Astrocyte (in vitro differentiated cells and primary cell): Measurements from ENCODE around the gene TAF3. TPM values are rescaled to one million over a fixed set of nuclear protein-coding genes. Genes with fewer than 3 reads are reported as not detected.

Experiments used
- DNase-seq: peaks from one replicate; pipeline ENCODE4 v3.0.0-alpha.2; 2010; ENCODE audit warnings: low read depth
- FAIRE-seq: peaks from 2 replicates; lab custom pipeline; 2011; peaks lifted over from hg19 to GRCh38; lab: Jason Lieb, UNC
- H2AFZ ChIP-seq: 2 replicates; pipeline ENCODE4 v1.6.0; 2012; ENCODE audit warnings: low read depth, low read length, inconsistent platforms
- H3K27ac ChIP-seq: 2 replicates; pipeline ENCODE4 v1.5.1; 2011; ENCODE audit warnings: low read depth, low read length, inconsistent platforms
- H3K27me3 ChIP-seq: 2 replicates; pipeline ENCODE4 v1.6.0; 2011; ENCODE audit warnings: low read length, inconsistent platforms; ENCODE audit not compliant: insufficient read depth
- H3K36me3 ChIP-seq: 2 replicates; pipeline ENCODE4 v1.5.1; 2011; ENCODE audit warnings: low read length, inconsistent platforms; ENCODE audit not compliant: insufficient read depth
- H3K4me1 ChIP-seq: 2 replicates; pipeline ENCODE4 v1.5.1; 2011; ENCODE audit warnings: low read length, inconsistent platforms; ENCODE audit not compliant: insufficient read depth
- H3K4me2 ChIP-seq: 2 replicates; pipeline ENCODE4 v1.6.0; 2012; ENCODE audit warnings: low read length, inconsistent platforms
- H3K4me3 ChIP-seq: 2 replicates; pipeline ENCODE4 v1.5.1; 2011; ENCODE audit warnings: low read depth, mild to moderate bottlenecking, low read length, inconsistent platforms; ENCODE audit not compliant: insufficient read depth
- H3K79me2 ChIP-seq: 2 replicates; pipeline ENCODE4 v1.6.0; 2012; ENCODE audit warnings: mild to moderate bottlenecking, low read length, inconsistent platforms; ENCODE audit not compliant: insufficient read depth
- H3K9ac ChIP-seq: 2 replicates; pipeline ENCODE4 v1.6.0; 2012; ENCODE audit warnings: mild to moderate bottlenecking, low read length, inconsistent platforms
- H3K9me3 ChIP-seq: 2 replicates; pipeline ENCODE4 v1.5.1; 2012; ENCODE audit warnings: low read depth, mild to moderate bottlenecking, low read length, inconsistent platforms; ENCODE audit not compliant: insufficient read depth
- H4K20me1 ChIP-seq: 2 replicates; pipeline ENCODE4 v1.6.0; 2012; ENCODE audit warnings: low read length, inconsistent platforms; ENCODE audit not compliant: insufficient read depth
- H3K27ac Mint-ChIP-seq: one replicate; pipeline ENCODE4 v1.8.0; 2021; ENCODE audit warnings: mild to moderate bottlenecking, mixed read lengths; ENCODE audit not compliant: unreplicated experiment
- H3K27me3 Mint-ChIP-seq: one replicate; pipeline ENCODE4 v1.8.0; 2021; ENCODE audit warnings: low read depth, mixed read lengths; ENCODE audit not compliant: unreplicated experiment
- H3K36me3 Mint-ChIP-seq: one replicate; pipeline ENCODE4 v1.8.0; 2021; ENCODE audit warnings: low read depth, mixed read lengths; ENCODE audit not compliant: unreplicated experiment
- H3K4me1 Mint-ChIP-seq: one replicate; pipeline ENCODE4 v1.8.0; 2021; ENCODE audit warnings: low read depth, mixed read lengths; ENCODE audit not compliant: unreplicated experiment
- H3K4me3 Mint-ChIP-seq: one replicate; pipeline ENCODE4 v1.8.0; 2021; ENCODE audit warnings: mild to moderate bottlenecking, moderate library complexity, mixed read lengths; ENCODE audit not compliant: unreplicated experiment
- H3K9me3 Mint-ChIP-seq: one replicate; pipeline ENCODE4 v1.8.0; 2021; ENCODE audit warnings: mild to moderate bottlenecking, mixed read lengths; ENCODE audit not compliant: unreplicated experiment
- EZH2 ChIP-seq: IDR thresholded peaks from 2 replicates; pipeline ENCODE4 v1.6.1; 2012; ENCODE audit warnings: mild to moderate bottlenecking, low read length, inconsistent platforms; ENCODE audit not compliant: insufficient read depth
- total RNA-seq: library from RNA; stranded (reverse); gene quantifications from 2 replicates; pipeline ENCODE4 v1.2.1, GENCODE V29; 2021
- TF ChIP-seq, protein P1 (sequence below): IDR thresholded peaks from 2 replicates; pipeline ENCODE4 v1.5.1; 2011; ENCODE audit warnings: low read depth, mild to moderate bottlenecking, inconsistent platforms, low read length, moderate library complexity; ENCODE audit not compliant: insufficient read depth

The TAF3 gene
- total RNA-seq, 1 donor from 2014 or later: 10.2 TPM

DNA sequence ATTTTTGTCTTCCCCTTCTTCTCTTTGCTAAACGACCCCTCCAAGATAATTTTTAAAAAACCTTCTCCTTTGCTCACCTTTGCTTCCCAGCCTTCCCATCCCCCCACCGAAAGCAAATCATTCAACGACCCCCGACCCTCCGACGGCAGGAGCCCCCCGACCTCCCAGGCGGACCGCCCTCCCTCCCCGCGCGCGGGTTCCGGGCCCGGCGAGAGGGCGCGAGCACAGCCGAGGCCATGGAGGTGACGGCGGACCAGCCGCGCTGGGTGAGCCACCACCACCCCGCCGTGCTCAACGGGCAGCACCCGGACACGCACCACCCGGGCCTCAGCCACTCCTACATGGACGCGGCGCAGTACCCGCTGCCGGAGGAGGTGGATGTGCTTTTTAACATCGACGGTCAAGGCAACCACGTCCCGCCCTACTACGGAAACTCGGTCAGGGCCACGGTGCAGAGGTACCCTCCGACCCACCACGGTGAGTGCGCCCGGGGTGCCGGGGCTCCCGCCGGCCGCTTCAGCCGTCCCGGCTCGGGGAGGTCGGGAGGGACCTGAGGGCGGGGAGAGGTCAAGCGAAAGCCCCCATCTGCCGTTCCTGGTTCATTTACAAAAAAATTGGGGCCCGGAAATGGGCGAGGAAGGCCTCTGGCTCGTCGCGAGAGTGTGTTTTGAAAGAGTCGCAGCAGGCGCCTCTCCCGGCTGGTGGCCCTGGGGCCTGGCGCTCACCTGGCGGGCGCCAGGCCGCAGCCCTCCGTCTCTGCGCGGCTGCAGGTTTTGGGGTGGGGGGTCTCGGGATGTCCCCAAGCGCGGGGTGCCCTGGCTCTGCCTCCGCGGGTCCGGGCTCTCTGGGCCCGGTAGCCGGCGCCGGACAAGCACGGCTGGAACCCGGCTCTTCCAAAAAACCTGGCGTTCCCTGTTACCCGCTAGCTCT is 237.4 kb downstream of the TAF3 start:
- Mint-ChIP-seq H3K4me1 (peaks cover 22% of the 10 kb centered on the region), H3K27me3 (peaks cover 35% of the 10 kb centered on the region), H3K27ac (no peak overlapping the region), H3K9me3 (no peaks in the 10 kb centered on the region), H3K4me3 (peak overlapping the region; percentile 99), H3K36me3 (peaks cover 8% of the 10 kb centered on the region)
- H3K4me2 ChIP-seq: peak overlapping the region; percentile 92
- H3K79me2 ChIP-seq: no peaks in the 10 kb centered on the region
- H3K4me3 ChIP-seq: peak overlapping the region; percentile 62
- no peak for FAIRE-seq
- peaks cover 53% of the 10 kb centered on the region for H3K27me3 ChIP-seq
- peak; percentile 86 for TF ChIP-seq EZH2
- TF ChIP-seq, protein P1, sequence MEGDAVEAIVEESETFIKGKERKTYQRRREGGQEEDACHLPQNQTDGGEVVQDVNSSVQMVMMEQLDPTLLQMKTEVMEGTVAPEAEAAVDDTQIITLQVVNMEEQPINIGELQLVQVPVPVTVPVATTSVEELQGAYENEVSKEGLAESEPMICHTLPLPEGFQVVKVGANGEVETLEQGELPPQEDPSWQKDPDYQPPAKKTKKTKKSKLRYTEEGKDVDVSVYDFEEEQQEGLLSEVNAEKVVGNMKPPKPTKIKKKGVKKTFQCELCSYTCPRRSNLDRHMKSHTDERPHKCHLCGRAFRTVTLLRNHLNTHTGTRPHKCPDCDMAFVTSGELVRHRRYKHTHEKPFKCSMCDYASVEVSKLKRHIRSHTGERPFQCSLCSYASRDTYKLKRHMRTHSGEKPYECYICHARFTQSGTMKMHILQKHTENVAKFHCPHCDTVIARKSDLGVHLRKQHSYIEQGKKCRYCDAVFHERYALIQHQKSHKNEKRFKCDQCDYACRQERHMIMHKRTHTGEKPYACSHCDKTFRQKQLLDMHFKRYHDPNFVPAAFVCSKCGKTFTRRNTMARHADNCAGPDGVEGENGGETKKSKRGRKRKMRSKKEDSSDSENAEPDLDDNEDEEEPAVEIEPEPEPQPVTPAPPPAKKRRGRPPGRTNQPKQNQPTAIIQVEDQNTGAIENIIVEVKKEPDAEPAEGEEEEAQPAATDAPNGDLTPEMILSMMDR: no peak
- peak overlapping the region; percentile 63 for H3K9ac ChIP-seq
- DNase-seq: no peak
- peaks cover 10% of the 10 kb centered on the region for H3K4me1 ChIP-seq
- peak overlapping the region; percentile 41 for H2AFZ ChIP-seq
- no peaks in the 10 kb centered on the region for H3K36me3 ChIP-seq
- H4K20me1 ChIP-seq: peaks cover 4% of the 10 kb centered on the region
- no peak overlapping the region for H3K27ac ChIP-seq
- H3K9me3 ChIP-seq: no peaks in the 10 kb centered on the region

DNA sequence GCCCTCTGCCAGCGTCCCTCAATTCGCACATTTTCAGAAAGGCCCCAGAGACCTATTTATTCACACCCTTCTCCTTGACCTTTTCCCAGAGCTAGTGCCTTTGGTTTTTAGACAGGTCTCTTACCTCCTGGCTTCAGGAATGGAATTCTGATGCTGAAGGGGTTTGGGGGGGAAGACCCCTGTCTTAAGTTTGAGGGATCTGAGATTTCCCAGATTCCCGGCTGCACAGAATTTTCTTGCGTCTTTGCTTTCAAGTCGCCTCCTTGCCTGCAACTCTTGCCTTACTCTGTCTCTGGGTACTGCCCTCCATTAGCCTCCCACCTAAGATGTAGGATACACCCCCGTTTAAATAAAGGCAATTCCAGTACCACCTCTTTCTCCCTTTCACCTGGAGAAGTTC is 238.1 kb downstream of the TAF3 start:
- H4K20me1 ChIP-seq: peaks cover 4% of the 10 kb centered on the region
- FAIRE-seq (no peak), DNase-seq (no peak)
- H2AFZ ChIP-seq: no peak overlapping the region
- peaks cover 17% of the 10 kb centered on the region for H3K4me1 ChIP-seq
- Mint-ChIP-seq H3K27me3 (peaks cover 37% of the 10 kb centered on the region), H3K4me1 (peaks cover 29% of the 10 kb centered on the region), H3K4me3 (peak overlapping the region; percentile 99), H3K36me3 (peaks cover 8% of the 10 kb centered on the region), H3K9me3 (no peaks in the 10 kb centered on the region), H3K27ac (peak overlapping the region; percentile 93)
- no peak overlapping the region for H3K27ac ChIP-seq
- no peak for TF ChIP-seq EZH2
- TF ChIP-seq, protein P1: no peak
- H3K9me3 ChIP-seq: no peaks in the 10 kb centered on the region
- H3K79me2 ChIP-seq: no peaks in the 10 kb centered on the region
- no peaks in the 10 kb centered on the region for H3K36me3 ChIP-seq
- no peak overlapping the region for H3K4me3 ChIP-seq
- peak overlapping the region; percentile 92 for H3K4me2 ChIP-seq
- peaks cover 50% of the 10 kb centered on the region for H3K27me3 ChIP-seq
- H3K9ac ChIP-seq: peak overlapping the region; percentile 63

DNA sequence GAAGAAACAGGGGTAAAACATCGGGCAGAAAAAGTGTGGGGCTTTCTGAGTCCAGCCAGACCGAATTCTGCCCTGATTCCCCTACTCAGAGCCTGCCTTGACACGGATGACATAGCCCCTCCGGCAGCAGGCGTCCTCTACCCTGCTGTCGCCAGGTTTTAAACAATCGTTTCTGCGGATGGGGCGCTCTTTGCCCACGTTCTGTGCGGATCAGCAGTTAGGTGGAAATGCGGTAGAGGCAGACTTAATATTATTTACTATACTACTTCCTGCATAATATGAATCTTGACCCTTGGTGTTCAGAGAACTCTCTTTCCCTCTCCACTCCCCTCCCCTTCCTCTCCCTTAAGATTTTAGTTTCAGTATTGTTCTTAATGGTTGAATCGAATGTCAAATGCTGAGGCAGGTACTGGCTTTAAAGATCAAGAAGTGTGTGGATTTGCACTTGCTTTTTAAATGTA is 238.6 kb downstream of the TAF3 start:
- Histone ChIP-seq H3K4me2 (peak overlapping the region; percentile 92), H3K36me3 (no peaks in the 10 kb centered on the region), H3K9ac (peak overlapping the region; percentile 63), H3K79me2 (no peaks in the 10 kb centered on the region), H4K20me1 (peaks cover 4% of the 10 kb centered on the region), H2AFZ (no peak overlapping the region), H3K4me1 (peaks cover 22% of the 10 kb centered on the region), H3K27me3 (peaks cover 49% of the 10 kb centered on the region), H3K9me3 (no peaks in the 10 kb centered on the region), H3K27ac (no peak overlapping the region), H3K4me3 (no peak overlapping the region)
- Mint-ChIP-seq H3K4me1 (peaks cover 30% of the 10 kb centered on the region), H3K27me3 (peaks cover 36% of the 10 kb centered on the region), H3K4me3 (peak overlapping the region; percentile 99), H3K27ac (peak overlapping the region; percentile 93), H3K9me3 (no peaks in the 10 kb centered on the region), H3K36me3 (peaks cover 8% of the 10 kb centered on the region)
- no peak for TF ChIP-seq EZH2
- TF ChIP-seq, protein P1: no peak
- no peak for DNase-seq
- no peak for FAIRE-seq
